ENCODE measurements around the gene TAF5L.

TAF5L gene

GRCh38 chr1:229643996-229644745 lies 18.2 kb upstream of the TAF5L start:
- TF ChIP-seq CTCF (IDR thresholded peaks at IDR 0.05; ENCODE audit: low read depth, low read length): no peak
- in situ Hi-C loops (cut with HindIII; ENCODE audit: low sequenced_read_pairs): no loop called here
- no peak for DNase-seq (ENCODE audit: low read depth, low spot score)
- no peak overlapping the region for H3K4me3 ChIP-seq (ENCODE audit: low read depth, low read length)

DNA sequence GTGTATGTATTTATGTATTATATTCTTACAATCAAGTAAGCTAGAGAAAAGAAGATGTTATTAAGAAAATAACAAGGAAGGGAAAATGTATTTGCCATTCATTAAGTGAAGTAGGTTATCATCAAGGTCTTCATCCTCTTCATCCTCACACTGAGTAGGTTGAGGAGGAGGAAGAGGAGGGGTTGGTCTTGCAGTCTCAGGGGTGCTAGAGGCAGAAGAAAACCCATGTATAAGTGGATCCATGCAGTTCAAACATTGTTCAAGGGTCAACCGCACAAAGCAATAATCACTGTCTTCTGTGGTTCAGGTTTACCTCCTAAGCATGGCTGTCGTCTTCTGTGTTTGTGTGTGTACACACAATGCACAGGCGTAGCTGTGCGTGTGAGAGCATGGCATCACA lies 17.0 kb upstream of the TAF5L start:
- no peak overlapping the region for H3K4me3 ChIP-seq (ENCODE audit: low read depth, low read length)
- no peak for TF ChIP-seq CTCF (IDR thresholded peaks at IDR 0.05; ENCODE audit: low read depth, low read length)
- in situ Hi-C loops (cut with HindIII; ENCODE audit: low sequenced_read_pairs): no loop called here
- no peak for DNase-seq (ENCODE audit: low read depth, low spot score)

- no peak for TF ChIP-seq CTCF (IDR thresholded peaks at IDR 0.05; ENCODE audit: low read depth, low read length)
- no peak overlapping the region for H3K4me3 ChIP-seq (ENCODE audit: low read depth, low read length)
- in situ Hi-C loops (cut with HindIII; ENCODE audit: low sequenced_read_pairs): no loop called here
- DNase-seq (ENCODE audit: low read depth, low spot score): no peak
Measured at GRCh38 chr1:229642376-229642775, 16.5 kb upstream of the TAF5L start.

GRCh38 chr1:229641306-229641705 lies 15.4 kb upstream of the TAF5L start:
- H3K4me3 ChIP-seq (ENCODE audit: low read depth, low read length): no peak overlapping the region
- no peak for DNase-seq (ENCODE audit: low read depth, low spot score)
- TF ChIP-seq CTCF (IDR thresholded peaks at IDR 0.05; ENCODE audit: low read depth, low read length): no peak
- in situ Hi-C loops (cut with HindIII; ENCODE audit: low sequenced_read_pairs): no loop called here

- H3K4me3 ChIP-seq (ENCODE audit: low read depth, low read length): no peak overlapping the region
- DNase-seq (ENCODE audit: low read depth, low spot score): no peak
- in situ Hi-C loops (cut with HindIII; ENCODE audit: low sequenced_read_pairs): no loop called here
- no peak for TF ChIP-seq CTCF (IDR thresholded peaks at IDR 0.05; ENCODE audit: low read depth, low read length)
Measured at GRCh38 chr1:229640455-229640854, 14.5 kb upstream of the TAF5L start.

DNA sequence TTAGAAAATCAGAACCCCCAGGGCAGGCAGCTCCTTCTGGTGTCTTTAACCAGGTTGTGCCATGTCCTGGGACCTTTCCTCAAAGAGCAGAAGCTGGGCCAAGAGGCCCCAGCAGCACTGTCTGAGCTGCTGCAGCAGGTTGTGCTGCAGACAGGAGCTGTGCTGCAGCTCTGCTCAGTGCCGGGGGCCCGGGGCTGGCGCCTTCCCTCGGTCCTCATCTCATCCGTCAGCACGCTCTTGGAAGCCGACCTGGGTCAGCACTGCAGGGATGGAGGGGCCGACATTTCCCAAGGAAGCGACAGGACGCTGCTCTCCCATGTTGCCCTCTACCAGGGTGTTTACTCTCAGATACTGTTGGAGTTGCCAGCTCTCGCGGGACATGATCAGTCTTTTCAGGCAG lies 11.8 kb upstream of the TAF5L start:
- DNase-seq (ENCODE audit: low read depth, low spot score): no peak
- in situ Hi-C loops (cut with HindIII; ENCODE audit: low sequenced_read_pairs): no loop called here
- no peak overlapping the region for H3K4me3 ChIP-seq (ENCODE audit: low read depth, low read length)
- TF ChIP-seq CTCF (IDR thresholded peaks at IDR 0.05; ENCODE audit: low read depth, low read length): no peak
